IPS-NIHi7 (cell line): ENCODE data around the gene SIL1.

Experiments used
- DNase-seq: peaks from one replicate; pipeline ENCODE4 v3.0.0; 2012; ENCODE audit warnings: mixed read lengths; ENCODE audit errors: extremely low spot score

The SIL1 gene

GRCh38 chr5:139110526-139111168 lies 87.5 kb downstream of the SIL1 start:
- no peak for DNase-seq

GRCh38 chr5:139108063-139108824 lies 89.9 kb downstream of the SIL1 start:
- no peak for DNase-seq

GRCh38 chr5:139105621-139106071 lies 92.5 kb downstream of the SIL1 start:
- DNase-seq = no peak

GRCh38 chr5:139104577-139105276 lies 93.4 kb downstream of the SIL1 start:
- no peak for DNase-seq

GRCh38 chr5:139103762-139104161 lies 94.4 kb downstream of the SIL1 start:
- DNase-seq = no peak

GRCh38 chr5:139100825-139101224 lies 97.3 kb downstream of the SIL1 start:
- no peak for DNase-seq

GRCh38 chr5:139094154-139095131 lies 103.7 kb downstream of the SIL1 start:
- DNase-seq = no peak

- DNase-seq = no peak
These were observed 105.3 kb downstream of the SIL1 start for GRCh38 chr5:139092741-139093343.

GRCh38 chr5:139091439-139092156 lies 106.6 kb downstream of the SIL1 start:
- no peak for DNase-seq

- DNase-seq = no peak
These were observed 107.6 kb downstream of the SIL1 start for GRCh38 chr5:139090581-139090980.

GRCh38 chr5:139088024-139088423 lies 110.1 kb downstream of the SIL1 start:
- DNase-seq = no peak

GRCh38 chr5:139082813-139083498 lies 115.2 kb downstream of the SIL1 start:
- no peak for DNase-seq

GRCh38 chr5:139079991-139080610 lies 118.1 kb downstream of the SIL1 start:
- no peak for DNase-seq

GRCh38 chr5:139079225-139079990 lies 118.8 kb downstream of the SIL1 start:
- no peak for DNase-seq

GRCh38 chr5:139078345-139078744 lies 119.8 kb downstream of the SIL1 start:
- peak; percentile 32 for DNase-seq

GRCh38 chr5:139077899-139078298 lies 120.3 kb downstream of the SIL1 start:
- DNase-seq = no peak

- DNase-seq = no peak
These were observed 122.1 kb downstream of the SIL1 start for GRCh38 chr5:139076111-139076510.
